GM10248 (cell line): ENCODE results near the gene ATF7.

ENCODE experiments used
- CTCF ChIA-PET: fragments of 300-600 bp; sonication (Branson Sonifier 250); formaldehyde crosslinking; extraction: SDS; loops from one replicate; lab custom pipeline; 2021; ENCODE audit warnings: antibody characterized with exemption; lab: Yijun Ruan, JAX
- POLR2A ChIA-PET: fragments of 350-650 bp; sonication (Branson Sonifier 250); formaldehyde crosslinking; extraction: SDS; loops from one replicate; lab custom pipeline; 2020; ENCODE audit warnings: antibody characterized with exemption; lab: Yijun Ruan, JAX
- DNase-seq: peaks from one replicate; pipeline ENCODE4 v3.0.0; 2012; ENCODE audit errors: extremely low spot score
- CTCF ChIP-seq: IDR thresholded peaks from 2 replicates; pipeline ENCODE4 v1.5.1; 2012; ENCODE audit warnings: mild to moderate bottlenecking, low read depth; ENCODE audit errors: extremely low read depth, missing control alignments, control extremely low read depth

The ATF7 gene

GRCh38 chr12:53532021-53532420 lies 94.2 kb downstream of the ATF7 start:
- no peak for TF ChIP-seq CTCF
- ChIA-PET CTCF (interaction anchor here (0.7 to 3.1 kb wide), 6 partner anchors 8 to 180 kb away, joined by 3 to 15 read pairs (median 4); no protein-coding TSS in a partner anchor), POLR2A (no interaction called here)
- DNase-seq = no peak

GRCh38 chr12:53530920-53531319 lies 95.3 kb downstream of the ATF7 start:
- ChIA-PET POLR2A (no interaction called here), CTCF (interaction anchor here (1.0 to 3.1 kb wide), 3 partner anchors 13 to 179 kb away, joined by 3 to 15 read pairs (median 3); no protein-coding TSS in a partner anchor)
- no peak for DNase-seq
- TF ChIP-seq CTCF = no peak

GRCh38 chr12:53530061-53530460 lies 96.1 kb downstream of the ATF7 start:
- ChIA-PET POLR2A (no interaction called here), CTCF (interaction anchor here (1.4 to 1.5 kb wide), 2 partner anchors 13 to 50 kb away, joined by 3 to 4 read pairs; no protein-coding TSS in a partner anchor)
- TF ChIP-seq CTCF = no peak
- DNase-seq = no peak

- CTCF ChIA-PET = interaction anchor here (1.8 to 10.9 kb wide), 2 partner anchors 14 to 18 kb away, joined by 6 to 87 read pairs; partner anchors contain the start of gene NPFF
- no peak for TF ChIP-seq CTCF
- POLR2A ChIA-PET = no interaction called here
- no peak for DNase-seq
Measured at GRCh38 chr12:53524476-53524875, 101.7 kb downstream of the ATF7 start.

GRCh38 chr12:53523131-53523530 lies 103.1 kb downstream of the ATF7 start:
- no peak for DNase-seq
- no peak for TF ChIP-seq CTCF
- POLR2A ChIA-PET = no interaction called here
- CTCF ChIA-PET = interaction anchor here (1.0 to 10.9 kb wide), 5 partner anchors 9 to 224 kb away, joined by 3 to 87 read pairs (median 3); partner anchors contain the start of genes MYG1 and NPFF

GRCh38 chr12:53518381-53518780 lies 107.8 kb downstream of the ATF7 start:
- no peak for DNase-seq
- ChIA-PET CTCF (interaction anchor here (1.1 to 10.9 kb wide), 4 partner anchors 8 to 32 kb away, joined by 3 to 87 read pairs (median 4); partner anchors contain the start of gene NPFF), POLR2A (no interaction called here)
- TF ChIP-seq CTCF = no peak
